ENCODE data around the gene SULT1A3.

GRCh38 chr16:30187971-30188561 lies 11.0 kb upstream of the SULT1A3 start:
- TF ChIP-seq, protein P1, sequence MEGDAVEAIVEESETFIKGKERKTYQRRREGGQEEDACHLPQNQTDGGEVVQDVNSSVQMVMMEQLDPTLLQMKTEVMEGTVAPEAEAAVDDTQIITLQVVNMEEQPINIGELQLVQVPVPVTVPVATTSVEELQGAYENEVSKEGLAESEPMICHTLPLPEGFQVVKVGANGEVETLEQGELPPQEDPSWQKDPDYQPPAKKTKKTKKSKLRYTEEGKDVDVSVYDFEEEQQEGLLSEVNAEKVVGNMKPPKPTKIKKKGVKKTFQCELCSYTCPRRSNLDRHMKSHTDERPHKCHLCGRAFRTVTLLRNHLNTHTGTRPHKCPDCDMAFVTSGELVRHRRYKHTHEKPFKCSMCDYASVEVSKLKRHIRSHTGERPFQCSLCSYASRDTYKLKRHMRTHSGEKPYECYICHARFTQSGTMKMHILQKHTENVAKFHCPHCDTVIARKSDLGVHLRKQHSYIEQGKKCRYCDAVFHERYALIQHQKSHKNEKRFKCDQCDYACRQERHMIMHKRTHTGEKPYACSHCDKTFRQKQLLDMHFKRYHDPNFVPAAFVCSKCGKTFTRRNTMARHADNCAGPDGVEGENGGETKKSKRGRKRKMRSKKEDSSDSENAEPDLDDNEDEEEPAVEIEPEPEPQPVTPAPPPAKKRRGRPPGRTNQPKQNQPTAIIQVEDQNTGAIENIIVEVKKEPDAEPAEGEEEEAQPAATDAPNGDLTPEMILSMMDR (IDR thresholded peaks at IDR 0.05): no peak
- no peak for TF ChIP-seq POLR2AphosphoS5 (IDR thresholded peaks at IDR 0.05; ENCODE audit: insufficient read depth in 1 of 2, low read depth in 1 of 2)
- no peak for TF ChIP-seq POLR2A (IDR thresholded peaks at IDR 0.05)

Data from vagina (tissue), 2 donors.